Breast epithelium (tissue), 4 donors: ENCODE results near the gene EEPD1. TPM values are rescaled to one million over a fixed set of nuclear protein-coding genes. Genes with fewer than 3 reads are reported as not detected.

ENCODE experiments used
- DNase-seq, 2 donors: peaks; one replicate each; pipeline ENCODE4 v3.0.0-alpha.2; 2019; ENCODE audit warnings: low spot score in 2 of 2
- H3K27ac ChIP-seq, 2 donors: fragments of 200-600 bp; sonication (generic) in 1 of 2; one replicate each; pipeline ENCODE4 v1.5.1; 2016 to 2019; ENCODE audit warnings: mild to moderate bottlenecking in 1 of 2
- H3K27me3 ChIP-seq, 2 donors: fragments of 200-600 bp; sonication (generic) in 1 of 2; one replicate each; pipeline versions ENCODE4 v1.5.1 to v1.6.0; 2017 to 2019; ENCODE audit warnings: control low read depth in 1 of 2, mild to moderate bottlenecking in 1 of 2
- H3K36me3 ChIP-seq: fragments of 200-600 bp; one replicate; pipeline ENCODE4 v1.5.1; 2019
- H3K4me1 ChIP-seq, 2 donors: fragments of 200-600 bp; sonication (generic); one replicate each; pipeline ENCODE4 v1.5.1; 2016 to 2019; ENCODE audit warnings: control low read depth in 1 of 2
- H3K4me3 ChIP-seq, 3 donors: fragments of 200-600 bp; sonication (generic); 1 replicate in 2 of 3; 2 replicates in 1 of 3; pipeline ENCODE4 v1.5.1; 2016 to 2019; ENCODE audit warnings: mild to moderate bottlenecking in 3 of 3, moderate library complexity in 2 of 3
- H3K9me3 ChIP-seq, 2 donors: fragments of 200-600 bp; sonication (generic) in 1 of 2; one replicate each; pipeline ENCODE4 v1.5.1; 2016 to 2019; ENCODE audit warnings: control low read depth in 1 of 2
- CTCF ChIP-seq, 3 donors: fragments of 450-650 bp; IDR thresholded peaks; one replicate each; pipeline ENCODE4 v1.5.1; 2016 to 2017; ENCODE audit warnings: antibody characterized with exemption in 3 of 3, mild to moderate bottlenecking in 3 of 3, moderate library complexity in 3 of 3
- POLR2A ChIP-seq: fragments of 450-650 bp; IDR thresholded peaks from one replicate; pipeline ENCODE4 v1.6.1; 2016; ENCODE audit warnings: antibody characterized with exemption, mild to moderate bottlenecking, moderate library complexity
- POLR2AphosphoS5 ChIP-seq, 3 donors: sonication (generic); formaldehyde crosslinking; IDR thresholded peaks; one replicate each; pipeline ENCODE4 v1.6.1; 2017; ENCODE audit warnings: antibody characterized with exemption in 3 of 3
- intact Hi-C: fragments of 100-400 bp; cut with DNase I; formaldehyde crosslinking; loops from one replicate; pipeline ENCODE4 v1.15.1; 2023; ENCODE audit warnings: low total_unique reads
- total RNA-seq, 3 donors: library from RNA; depleted of rRNA; stranded (reverse); fragments of >200 nt; gene quantifications; one replicate each; pipeline ENCODE4 v1.1.0, GENCODE V29; 2016

Gene EEPD1
- total RNA-seq, 3 donors from 2014 or later, result 6.4 to 32.5 (median 10.5) TPM

- H3K27ac ChIP-seq, result peak overlapping the region in 1 of 2 donors; percentile 6
- H3K9me3 ChIP-seq, result no peaks in the 10 kb centered on the region
- intact Hi-C loops, result no loop called here
- TF ChIP-seq POLR2AphosphoS5 (IDR thresholded peaks at IDR 0.05), result no peak
- TF ChIP-seq POLR2A, result no peak
- TF ChIP-seq CTCF (IDR thresholded peaks at IDR 0.05), result no peak
- no peaks in the 10 kb centered on the region for H3K27me3 ChIP-seq
- H3K36me3 ChIP-seq, result no peaks in the 10 kb centered on the region
- H3K4me1 ChIP-seq, result peaks cover 5 to 12% of the 10 kb centered on the region in 2 donors
- peak overlapping the region in 1 of 3 donors; percentile 6 for H3K4me3 ChIP-seq
- no peak for DNase-seq
Measured at GRCh38 chr7:36157527-36158320, 4.7 kb downstream of the EEPD1 start.

- Histone ChIP-seq H3K9me3 (no peaks in the 10 kb centered on the region), H3K27ac (peak overlapping the region in 1 of 2 donors; percentile 6), H3K4me1 (peaks cover 5 to 12% of the 10 kb centered on the region in 2 donors), H3K27me3 (no peaks in the 10 kb centered on the region), H3K4me3 (peak overlapping the region in 1 of 3 donors; percentile 6), H3K36me3 (no peaks in the 10 kb centered on the region)
- intact Hi-C loops, result no loop called here
- DNase-seq, result no peak
- no peak for TF ChIP-seq POLR2AphosphoS5 (IDR thresholded peaks at IDR 0.05)
- TF ChIP-seq CTCF (IDR thresholded peaks at IDR 0.05), result no peak
- TF ChIP-seq POLR2A, result no peak
Measured at GRCh38 chr7:36158321-36158605, 5.2 kb downstream of the EEPD1 start.

GRCh38 chr7:36159618-36160017 lies 6.6 kb downstream of the EEPD1 start:
- H3K9me3 ChIP-seq, result no peaks in the 10 kb centered on the region
- intact Hi-C loops, result loop anchor here (10.0 kb wide), 1 partner anchor 1785 kb away; no protein-coding TSS in a partner anchor
- TF ChIP-seq POLR2AphosphoS5 (IDR thresholded peaks at IDR 0.05), result no peak
- no peak for TF ChIP-seq CTCF (IDR thresholded peaks at IDR 0.05)
- TF ChIP-seq POLR2A, result no peak
- no peak overlapping the region for H3K4me3 ChIP-seq
- H3K27ac ChIP-seq, result peak overlapping the region in 1 of 2 donors; percentile 21
- no peaks in the 10 kb centered on the region for H3K27me3 ChIP-seq
- H3K4me1 ChIP-seq, result peaks cover 0 to 4% of the 10 kb centered on the region in 2 donors
- DNase-seq, result no peak
- H3K36me3 ChIP-seq, result no peaks in the 10 kb centered on the region

- DNase-seq, result no peak
- TF ChIP-seq CTCF (IDR thresholded peaks at IDR 0.05), result no peak
- TF ChIP-seq POLR2AphosphoS5 (IDR thresholded peaks at IDR 0.05), result no peak
- TF ChIP-seq POLR2A, result no peak
- no peak overlapping the region for H3K27ac ChIP-seq
- no peaks in the 10 kb centered on the region for H3K27me3 ChIP-seq
- no peaks in the 10 kb centered on the region for H3K9me3 ChIP-seq
- no peak overlapping the region for H3K4me3 ChIP-seq
- H3K36me3 ChIP-seq, result no peaks in the 10 kb centered on the region
- H3K4me1 ChIP-seq, result no peaks in the 10 kb centered on the region
- intact Hi-C loops, result loop anchor here (10.0 kb wide), 1 partner anchor 1786 kb away; no protein-coding TSS in a partner anchor
Measured at GRCh38 chr7:36160313-36160712, 7.3 kb downstream of the EEPD1 start.

- H3K27me3 ChIP-seq, result no peaks in the 10 kb centered on the region
- no peak overlapping the region for H3K27ac ChIP-seq
- H3K4me1 ChIP-seq, result no peaks in the 10 kb centered on the region
- no peaks in the 10 kb centered on the region for H3K36me3 ChIP-seq
- intact Hi-C loops, result loop anchor here (10.0 kb wide), 1 partner anchor 1787 kb away; no protein-coding TSS in a partner anchor
- H3K4me3 ChIP-seq, result no peak overlapping the region
- TF ChIP-seq POLR2A, result no peak
- no peak for TF ChIP-seq CTCF (IDR thresholded peaks at IDR 0.05)
- TF ChIP-seq POLR2AphosphoS5 (IDR thresholded peaks at IDR 0.05), result no peak
- no peaks in the 10 kb centered on the region for H3K9me3 ChIP-seq
- DNase-seq, result no peak
Measured at GRCh38 chr7:36161996-36162395, 8.9 kb downstream of the EEPD1 start.
